GM19025 (cell line): Measurements from ENCODE around the gene ATP6V0A1.
A peak's percentile ranks its signal among the peaks of the same experiment; 100 is the strongest.
"Not testable (repeated sequence)": the region's sequence is repeated elsewhere in the genome, so short reads cannot be mapped to it uniquely, and the experiment has no call there.

ENCODE experiments used
- ATAC-seq: cut with Tn5 transposase; IDR thresholded peaks from one replicate; pipeline ENCODE4 v1.9.1; 2021; ENCODE audit warnings: mild to moderate bottlenecking, low read depth, moderate library complexity; ENCODE audit not compliant: unreplicated experiment

Gene ATP6V0A1

DNA sequence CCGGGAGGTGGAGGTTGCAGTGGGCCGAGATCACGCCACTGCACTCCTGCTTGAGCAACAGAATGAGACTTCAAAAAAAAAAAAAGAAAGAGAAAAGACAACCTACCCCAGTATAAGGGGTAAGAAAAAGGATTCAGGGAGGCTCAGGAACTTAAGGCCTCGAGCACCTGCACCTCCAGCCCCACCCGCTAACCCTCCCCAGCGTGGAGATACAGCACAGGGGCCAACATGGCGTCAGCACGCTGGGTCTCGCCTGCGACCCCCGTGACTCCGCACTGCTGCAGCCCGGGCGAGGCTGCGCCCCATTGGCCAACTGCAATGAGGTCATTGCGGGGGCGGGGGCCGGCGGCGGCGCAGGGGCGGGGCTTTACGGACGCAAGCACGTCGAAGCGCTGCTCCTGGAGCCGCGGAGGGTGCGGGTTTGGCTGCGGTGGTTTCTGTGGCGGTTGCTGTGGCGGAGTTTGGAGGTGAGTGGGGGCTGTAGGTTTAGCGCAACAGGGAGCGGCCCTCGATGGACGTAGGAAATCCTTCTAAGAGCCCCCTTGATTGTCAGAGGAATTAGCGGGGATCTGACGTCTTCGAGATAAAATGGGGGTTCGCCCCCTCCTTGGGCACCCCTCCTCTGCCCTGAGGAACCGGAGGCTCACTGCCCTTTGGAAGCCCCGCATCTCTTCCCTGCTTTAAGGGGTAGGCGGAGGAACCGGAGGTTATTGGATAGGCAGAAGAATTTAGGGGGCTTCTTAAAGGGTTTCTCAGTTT, at the start of gene ATP6V0A1:
Gene ATP6V0A1, plus strand, starts transcription at position 382 of the 759 bp plus-strand sequence. CDS start 2,017 bp downstream, outside the sequence.
- peak; percentile 73 for ATAC-seq

DNA sequence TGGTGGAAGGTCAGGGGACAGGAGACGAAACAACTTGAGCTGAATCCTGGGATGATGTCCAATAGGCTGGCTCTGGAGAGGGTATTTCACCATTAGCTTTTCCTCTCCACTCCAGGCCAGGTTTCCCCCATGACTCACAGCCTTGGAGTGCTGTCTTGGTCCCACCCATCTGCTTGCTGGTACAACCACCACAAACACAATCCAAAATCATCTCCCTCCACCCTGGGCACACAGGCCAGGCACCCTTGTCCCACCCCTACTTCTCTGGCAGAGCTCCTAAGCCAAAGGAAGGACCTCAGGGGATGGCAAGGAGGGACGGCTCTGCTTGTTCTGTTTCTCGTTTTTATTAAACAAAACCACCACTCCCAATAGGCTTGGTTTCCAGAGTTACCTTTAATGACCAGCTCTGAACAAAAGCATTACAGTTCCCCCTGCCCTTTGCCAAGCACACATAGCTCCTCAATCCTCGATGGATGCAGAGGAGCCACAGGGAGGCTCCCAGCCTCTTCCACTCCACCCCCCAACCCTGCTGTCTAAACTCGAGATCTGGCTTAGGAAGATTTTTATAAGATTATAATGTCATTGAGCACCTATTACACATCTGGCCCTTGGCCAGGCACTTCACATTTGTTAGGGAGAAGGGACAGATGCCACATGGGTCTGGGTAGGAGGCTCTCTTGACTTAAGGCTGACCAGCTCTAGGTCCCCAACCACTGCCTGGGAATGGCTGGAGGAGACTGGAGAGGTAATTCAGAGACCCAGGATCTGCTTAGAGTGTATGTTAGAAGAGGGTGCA, 49.0 kb upstream of the ATP6V0A1 start:
- ATAC-seq: no peak

DNA sequence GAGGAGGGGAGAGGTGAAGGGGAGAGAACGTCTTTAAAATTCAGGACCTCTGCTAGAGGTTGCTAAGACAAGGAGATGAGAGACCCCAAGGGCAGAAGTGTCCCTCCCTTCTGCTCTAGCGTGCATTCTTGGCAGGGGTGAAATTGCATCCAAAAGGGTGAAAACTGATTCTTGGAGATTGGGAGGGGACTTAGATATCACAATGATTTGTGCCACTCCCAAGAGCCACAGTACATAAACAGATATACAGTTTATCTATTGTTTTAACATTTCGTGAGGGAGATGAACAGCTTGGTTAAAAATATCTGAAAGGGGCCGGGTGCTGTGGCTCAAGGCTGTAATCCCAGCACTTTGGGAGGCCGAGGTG, 48.4 kb upstream of the ATP6V0A1 start:
- no peak for ATAC-seq

DNA sequence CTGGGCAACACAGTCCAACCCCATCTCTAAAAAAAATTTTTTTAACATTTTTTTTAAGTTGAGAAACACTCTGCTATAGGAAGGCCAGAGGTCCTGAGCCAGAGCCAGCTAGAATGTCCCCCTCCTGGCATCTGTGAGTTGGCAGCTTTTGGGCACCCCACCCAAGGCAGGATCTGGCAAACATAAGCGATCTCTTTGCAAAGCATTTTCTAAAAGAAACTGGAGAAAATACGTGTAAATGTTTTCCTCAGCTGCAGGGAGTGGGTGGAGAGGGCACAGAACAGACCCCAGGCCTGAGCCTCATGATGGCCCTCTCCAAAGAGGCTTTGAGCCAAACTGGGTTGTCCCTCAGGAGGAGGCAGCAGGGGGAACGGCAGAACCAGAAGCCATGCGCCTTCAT, 47.3 kb upstream of the ATP6V0A1 start:
- no peak for ATAC-seq

DNA sequence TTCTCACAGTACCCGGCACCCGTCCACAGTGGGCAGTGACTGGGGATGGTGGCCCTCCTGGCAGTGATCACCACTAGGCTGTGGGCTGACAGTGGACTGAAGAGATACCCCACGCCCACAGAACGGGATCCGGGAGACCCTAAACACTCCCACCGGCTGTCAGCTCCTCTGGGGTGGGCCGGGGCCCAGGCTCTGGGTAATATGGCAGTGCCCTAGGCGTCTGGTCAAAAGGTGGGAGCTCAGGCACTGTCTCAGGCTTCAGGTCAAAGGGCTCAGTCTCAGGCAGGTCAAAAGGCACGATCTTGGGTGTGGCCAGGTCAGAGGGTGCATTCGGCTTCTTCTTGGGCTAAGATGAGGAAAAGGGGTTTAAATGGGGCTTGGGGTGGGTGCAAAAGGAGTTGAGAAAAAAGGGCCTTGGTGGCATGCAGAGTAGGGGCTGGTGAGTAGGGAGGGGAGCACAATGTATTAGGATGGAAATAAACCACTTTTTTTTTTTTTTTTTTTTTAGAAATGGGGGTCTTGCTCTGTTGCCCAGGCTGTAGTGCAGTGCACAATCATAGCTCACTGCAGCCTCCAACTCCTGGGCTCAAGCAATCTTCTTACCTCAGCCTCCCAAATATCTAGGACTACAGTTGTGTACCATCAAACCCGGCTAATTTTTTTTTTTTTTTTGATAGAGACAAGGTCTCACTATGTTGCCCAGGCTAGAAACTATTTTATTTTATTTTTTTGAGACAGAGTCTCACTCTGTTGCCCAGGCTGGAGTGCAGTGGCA, 46.6 kb upstream of the ATP6V0A1 start:
- ATAC-seq: no peak

DNA sequence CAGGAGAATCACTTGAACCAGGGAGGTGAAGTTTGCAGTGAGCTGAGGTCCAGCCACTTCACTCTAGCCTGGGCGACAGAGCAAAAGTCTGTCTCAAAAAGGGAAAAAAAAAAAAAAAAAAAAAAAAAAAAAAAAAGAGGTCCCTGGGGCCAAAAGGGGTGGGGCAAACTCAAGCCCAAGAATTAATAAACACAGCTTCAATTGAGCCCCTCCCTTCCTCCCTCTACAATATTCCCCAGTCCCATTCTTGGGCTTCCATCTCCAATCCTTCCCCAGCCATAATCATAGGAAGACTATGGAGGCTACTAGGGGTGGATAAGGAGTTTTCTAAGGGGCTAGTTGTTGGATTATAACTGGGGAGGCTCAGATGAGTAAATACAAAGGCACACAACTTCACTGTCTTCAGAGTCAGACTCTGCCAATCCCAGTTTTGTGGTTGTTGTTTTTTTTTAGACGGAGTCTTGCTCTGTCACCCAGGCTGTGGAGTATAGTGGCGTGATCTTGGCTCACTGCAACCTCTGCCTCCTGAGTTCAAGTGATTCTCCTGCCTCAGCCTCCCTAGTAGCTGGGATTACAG, 45.1 kb upstream of the ATP6V0A1 start:
- ATAC-seq: no peak

DNA sequence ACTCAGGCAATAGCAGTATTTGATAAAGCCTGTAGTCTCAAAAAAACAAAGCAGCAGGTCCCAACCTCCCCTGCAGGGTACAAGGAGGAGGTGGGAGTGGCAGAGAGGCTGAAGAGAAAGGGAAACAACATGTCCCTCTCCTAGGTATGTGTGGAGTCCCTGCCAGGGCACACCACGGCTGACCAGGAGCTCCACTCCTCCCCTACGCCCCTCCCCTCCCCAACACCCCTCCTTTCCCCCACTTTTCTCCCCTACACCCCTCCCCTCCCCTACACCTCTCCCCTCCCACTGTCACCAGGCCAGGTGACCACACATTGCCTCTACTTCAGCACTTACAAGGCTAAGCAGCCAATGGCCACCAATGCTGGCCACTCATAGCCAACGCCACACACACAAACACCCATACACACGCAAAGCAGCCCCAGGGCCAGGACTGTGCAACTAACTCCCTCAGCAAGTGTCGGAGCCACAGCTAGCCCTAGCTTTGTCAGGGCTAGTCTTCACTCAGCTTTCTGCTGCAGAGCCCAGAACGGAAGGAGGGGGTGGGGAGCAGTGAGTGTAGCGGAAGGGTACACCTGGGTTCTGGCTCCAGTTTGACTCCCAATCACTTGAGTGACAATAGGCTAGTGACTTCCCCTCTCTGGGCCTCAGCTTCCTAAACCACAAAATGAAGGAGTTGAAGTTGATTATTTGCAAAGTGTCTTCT, 43.8 kb upstream of the ATP6V0A1 start:
- no peak for ATAC-seq

DNA sequence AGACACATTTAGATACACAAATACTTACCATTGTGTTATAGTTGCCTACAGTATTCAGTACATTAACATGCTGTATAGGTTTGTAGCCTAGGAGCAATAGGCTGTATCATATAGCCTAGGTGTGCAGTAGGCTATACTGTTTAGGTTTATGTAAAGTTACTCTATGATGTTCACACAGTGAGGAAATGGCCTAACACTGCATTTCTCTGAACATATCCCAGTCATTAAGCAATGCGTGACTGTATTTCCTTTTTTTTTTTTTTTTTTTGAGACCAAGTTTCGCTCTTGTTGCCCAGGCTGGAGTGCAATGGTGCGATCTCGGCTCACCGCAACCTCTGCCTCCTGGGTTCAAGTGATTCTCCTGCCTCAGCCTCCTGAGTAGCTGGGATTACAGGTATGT, 40.7 kb upstream of the ATP6V0A1 start:
- not testable (repeated sequence) for ATAC-seq

DNA sequence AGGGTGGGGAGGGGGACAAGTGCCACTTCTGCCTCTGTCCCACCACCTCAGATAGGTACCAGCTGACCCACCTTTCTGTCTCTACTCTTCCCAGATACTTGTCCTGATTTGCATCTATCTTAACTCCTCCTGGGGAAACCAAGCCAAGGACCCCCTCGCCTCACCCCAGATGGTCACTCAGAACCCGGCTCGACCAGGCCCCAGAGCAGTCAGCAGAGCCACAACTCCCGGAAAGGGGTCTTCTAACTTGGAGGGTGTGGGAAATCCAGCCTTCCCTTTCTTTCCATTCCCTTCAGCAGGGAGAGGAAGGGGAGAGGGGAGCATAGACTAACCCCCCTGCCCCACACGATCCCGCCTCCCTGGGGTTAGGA, 37.6 kb upstream of the ATP6V0A1 start:
- ATAC-seq: no peak

DNA sequence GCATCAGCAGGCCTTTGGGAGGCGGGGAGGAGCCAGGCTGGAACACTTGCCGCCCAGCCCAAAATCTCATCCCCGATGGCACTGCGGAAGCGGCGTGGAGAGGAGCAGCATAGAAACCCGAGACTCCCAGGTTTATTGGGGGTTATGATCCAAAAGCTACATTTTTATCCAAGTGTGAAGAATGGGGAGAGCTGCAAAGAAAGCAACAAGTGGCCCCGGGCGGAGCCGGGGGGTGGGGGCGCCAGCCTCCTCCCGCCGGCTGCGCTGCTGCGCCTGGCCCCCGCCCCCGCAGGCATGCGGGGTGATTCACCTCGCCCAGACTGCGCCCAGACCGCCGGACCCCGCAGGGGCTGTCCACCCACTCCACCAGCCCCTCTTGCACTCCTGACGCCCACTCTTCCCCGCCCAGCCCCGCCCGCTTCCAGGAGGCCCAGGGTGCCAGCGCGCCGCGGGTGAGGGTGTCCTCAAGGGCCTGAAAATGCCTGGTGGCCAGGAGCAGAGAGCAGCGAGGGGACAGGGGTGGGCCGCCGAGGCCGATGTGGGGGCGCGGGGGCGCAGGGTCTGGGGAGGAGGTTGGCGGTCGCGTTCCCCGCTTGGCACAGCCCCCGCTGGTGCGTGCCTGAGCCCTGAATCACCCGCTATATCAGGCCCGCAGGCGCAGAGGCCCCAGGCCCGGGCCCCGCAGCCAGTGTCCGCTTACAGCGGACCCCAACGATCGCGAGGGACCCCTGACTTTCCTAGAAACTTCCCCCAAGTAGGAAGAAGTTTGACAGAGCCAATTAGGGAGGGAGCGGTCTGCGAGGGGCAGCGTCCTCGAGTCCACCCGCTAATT, 37.0 kb upstream of the ATP6V0A1 start:
- no peak for ATAC-seq

DNA sequence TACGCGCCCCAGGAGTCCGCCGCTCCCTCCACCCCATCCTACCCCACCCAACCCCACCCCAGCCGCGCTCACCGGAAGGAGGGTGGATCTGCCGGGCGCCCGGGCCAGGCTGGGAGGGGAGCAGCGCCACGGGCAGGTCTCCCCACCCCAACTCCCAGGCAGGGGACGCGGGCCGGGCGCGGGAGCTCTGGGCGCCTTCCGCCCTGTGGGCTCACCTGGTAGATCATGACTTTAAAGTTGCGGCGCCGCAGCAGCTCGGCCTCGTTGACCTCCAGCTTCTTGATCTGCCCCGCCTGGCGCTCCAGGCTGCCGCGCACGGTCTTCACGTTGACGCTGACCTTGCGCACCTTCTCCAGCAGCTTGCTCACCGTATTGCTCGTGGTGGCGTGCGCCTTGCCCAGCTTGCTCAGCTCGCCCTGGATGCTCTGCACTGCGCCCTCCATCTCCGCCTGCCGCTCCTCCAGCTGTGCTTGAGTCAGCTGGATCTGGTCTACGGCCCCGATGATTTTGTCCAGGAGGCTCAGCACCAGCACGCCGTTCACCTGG, 36.2 kb upstream of the ATP6V0A1 start:
- ATAC-seq: no peak

DNA sequence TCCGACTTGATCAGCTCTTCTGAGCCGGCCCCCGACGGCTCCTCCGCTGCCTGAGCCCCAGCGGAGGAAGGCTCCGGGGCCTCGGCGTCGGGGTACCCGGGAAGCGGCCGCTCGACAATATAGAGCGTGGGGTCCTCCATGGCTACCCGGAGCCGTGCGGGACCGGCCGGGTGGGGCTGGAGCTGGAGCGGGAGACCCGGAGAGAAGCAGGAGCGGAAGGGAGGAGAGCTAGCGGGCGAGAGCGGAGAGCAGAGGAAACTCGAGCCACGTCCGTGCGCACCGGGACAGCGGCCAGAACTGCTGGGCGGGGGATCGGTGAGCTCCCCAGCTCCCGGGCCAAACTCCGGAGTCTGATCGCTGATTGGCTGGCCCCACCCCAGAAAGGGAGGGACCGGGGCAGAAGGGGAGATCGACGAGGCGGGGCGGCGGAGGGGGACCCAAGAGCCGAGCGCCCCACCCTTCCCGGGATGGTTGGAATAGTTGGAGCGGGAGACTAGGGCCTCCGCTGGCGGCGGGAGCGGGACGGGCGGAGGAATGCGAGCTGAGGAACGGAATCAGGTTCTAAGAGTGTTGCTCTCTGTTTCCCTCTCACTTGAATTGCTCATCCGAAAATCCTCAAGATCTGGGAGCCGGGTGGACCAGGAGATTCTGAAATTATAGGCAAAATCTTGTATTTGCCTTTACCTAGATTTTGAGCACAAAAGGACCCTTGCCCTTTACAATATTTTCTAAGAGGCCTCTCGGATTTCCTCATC, 35.5 kb upstream of the ATP6V0A1 start, which contains the start of gene CAVIN1:
Gene CAVIN1, minus strand, starts transcription at position 299 of the 755 bp plus-strand sequence. Its CDS starts 159 bp downstream, at position 140.
- no peak for ATAC-seq

DNA sequence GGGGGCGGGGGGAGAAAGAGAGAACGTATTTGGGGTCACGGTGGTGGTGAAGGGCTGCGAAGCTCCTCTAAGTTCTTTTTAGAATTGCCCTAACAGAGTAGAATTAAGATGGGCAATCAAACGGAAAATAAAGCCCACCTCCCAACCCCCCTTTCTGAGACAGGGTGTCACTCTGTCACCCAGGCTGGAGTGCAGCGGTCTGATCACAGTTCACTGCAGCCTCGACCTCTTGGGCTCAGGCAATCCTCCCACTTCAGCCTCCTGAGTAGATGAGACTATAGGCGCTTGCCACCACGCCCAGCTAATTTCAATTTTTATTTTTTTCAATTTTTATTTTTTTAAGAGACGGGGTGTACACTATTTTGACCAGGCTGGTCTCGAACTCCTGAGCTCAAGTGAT, 34.9 kb upstream of the ATP6V0A1 start:
- no peak for ATAC-seq

DNA sequence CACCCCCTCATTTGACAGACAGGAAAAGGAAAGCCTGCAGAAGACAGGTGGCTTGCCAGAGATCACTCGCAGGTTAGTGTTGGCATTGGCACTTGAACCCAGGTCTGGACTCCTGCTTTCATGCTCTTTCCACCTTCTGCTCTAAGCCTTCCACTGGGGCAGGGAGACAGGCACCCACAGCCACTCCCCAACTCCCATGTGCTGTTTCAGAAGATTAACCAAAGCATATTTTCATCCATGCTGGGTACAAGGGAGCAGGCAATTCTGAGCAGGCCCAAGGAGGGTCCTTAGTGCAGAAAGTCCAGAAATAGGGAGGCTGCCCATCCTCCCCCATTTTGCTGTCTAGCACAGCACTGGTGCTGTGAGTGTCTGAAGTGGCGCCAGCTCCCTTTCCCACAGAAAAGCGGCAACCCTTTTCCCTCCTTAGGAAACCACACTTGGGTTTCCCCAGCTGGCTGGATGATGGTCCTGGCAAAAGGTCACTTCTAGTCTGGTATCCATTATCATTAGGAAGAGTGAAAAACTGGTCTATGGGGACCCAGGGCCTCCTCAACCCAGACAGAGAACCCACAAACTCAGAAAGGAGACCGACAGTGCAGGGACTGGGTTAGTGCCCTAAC, 33.6 kb upstream of the ATP6V0A1 start:
- no peak for ATAC-seq

DNA sequence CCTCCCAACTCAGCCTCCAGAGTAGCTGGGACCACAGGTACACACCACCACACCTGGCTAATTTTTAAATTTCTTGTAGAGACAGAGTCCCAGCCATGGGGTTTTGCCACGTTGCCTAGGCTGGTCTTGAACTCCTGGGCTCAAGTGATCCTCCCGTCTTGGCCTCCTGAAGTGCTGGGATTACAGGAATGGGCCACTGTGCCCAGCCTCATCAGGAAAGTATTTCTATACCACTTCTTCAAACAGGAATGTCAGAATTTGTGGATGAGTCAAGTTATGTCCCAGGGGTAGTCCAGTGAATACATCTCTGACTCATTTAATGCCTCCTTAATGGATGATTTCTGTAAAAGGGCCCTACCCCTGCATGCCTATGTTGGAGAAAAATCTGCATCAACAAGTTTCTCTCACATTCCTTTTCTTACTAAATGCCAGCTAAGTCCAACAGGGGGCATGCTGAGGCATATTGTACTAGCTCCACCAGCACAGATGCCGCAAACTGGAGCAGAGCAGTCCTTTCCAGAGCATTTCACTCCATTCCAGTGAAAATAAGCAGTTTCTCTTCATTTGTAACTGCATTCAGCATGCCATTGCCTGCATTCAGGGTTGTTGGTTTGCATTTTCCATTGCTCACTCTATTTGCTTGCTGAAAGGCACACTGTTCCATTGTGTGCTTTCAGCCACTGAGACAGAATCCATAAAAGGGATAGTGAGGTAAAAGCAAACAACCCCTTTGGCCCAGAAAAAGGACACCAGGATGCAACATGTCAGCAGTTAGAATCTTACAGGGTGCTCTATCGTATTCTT, 30.3 kb upstream of the ATP6V0A1 start:
- no peak for ATAC-seq

DNA sequence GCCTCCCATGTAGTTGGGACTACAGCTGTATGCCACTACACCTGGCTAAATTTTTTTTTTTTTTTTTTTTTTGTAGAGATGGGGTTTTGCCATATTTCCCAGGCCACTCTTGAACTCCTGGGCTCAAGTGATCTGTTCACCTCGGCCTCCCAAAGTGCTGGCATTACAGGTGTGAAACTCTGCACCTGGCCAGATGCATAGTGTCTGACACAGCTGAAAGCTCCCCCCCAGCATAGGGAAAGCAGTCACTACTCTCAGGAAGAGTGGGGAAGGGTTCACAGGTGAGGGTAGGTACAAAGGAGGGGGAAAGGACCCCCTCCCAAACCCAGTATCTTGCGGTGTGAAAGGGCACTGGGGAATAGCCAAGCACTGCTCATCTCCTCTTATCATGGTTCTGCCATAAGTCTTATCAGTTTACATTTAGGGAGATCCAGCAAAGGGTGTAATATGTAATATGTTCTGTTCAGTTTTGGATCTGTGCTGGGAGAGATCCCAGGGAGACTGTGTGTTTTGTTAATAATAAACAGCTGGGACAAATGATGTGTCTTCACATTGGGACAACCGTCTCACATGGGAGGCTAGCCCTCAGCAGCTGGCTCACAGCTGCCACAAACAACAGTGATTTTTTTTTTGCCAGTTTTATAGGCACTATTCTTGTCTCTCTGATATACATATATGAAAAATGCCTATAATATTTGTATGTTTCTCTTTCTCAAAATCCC, 28.8 kb upstream of the ATP6V0A1 start:
- ATAC-seq: no peak
